CD4-positive, alpha-beta T cell (primary cell): ENCODE data around the gene HCN1. TPM values are rescaled to one million over a fixed set of nuclear protein-coding genes. Genes with fewer than 3 reads are reported as not detected.

Experiments used
- ATAC-seq: fragments of 200-7000 bp; cut with Tn5 transposase; one replicate; pipeline ENCODE4 v1.10.0; 2022; ENCODE audit warnings: mild to moderate bottlenecking; ENCODE audit not compliant: poor library complexity
- CTCF ChIA-PET: fragments of 350-600 bp; sonication (Branson Sonifier 250); formaldehyde crosslinking; loops from one replicate; lab custom pipeline; 2021; ENCODE audit warnings: antibody characterized with exemption, inconsistent platforms; lab: Charles Lee
- POLR2A ChIA-PET: fragments of 350-600 bp; sonication (Branson Sonifier 250); formaldehyde crosslinking; loops from one replicate; lab custom pipeline; 2021; ENCODE audit warnings: antibody characterized with exemption, inconsistent platforms; lab: Charles Lee
- DNase-seq, 14 experiments: peaks; one replicate each; pipeline ENCODE4 v3.0.0-alpha.2; 2013 to 2020; ENCODE audit warnings: mixed read lengths in 2 of 14
- H3K27ac ChIP-seq, 2 donors: one replicate each; pipeline versions ENCODE4 v1.5.1 to v1.7.0; 2013; ENCODE audit warnings: low read length in 2 of 2, low read depth in 1 of 2, mild to moderate bottlenecking in 1 of 2
- H3K27me3 ChIP-seq, 2 experiments: 1 replicate in 1 of 2; 2 replicates in 1 of 2; pipeline versions ENCODE4 v1.6.1 to v1.7.0; 2013; ENCODE audit warnings: low read length in 2 of 2, control low read depth in 1 of 2, mild to moderate bottlenecking in 1 of 2, moderate library complexity in 1 of 2; ENCODE audit not compliant: insufficient read depth in 2 of 2, control insufficient read depth in 1 of 2
- H3K36me3 ChIP-seq: one replicate; pipeline ENCODE4 v1.6.1; 2013; ENCODE audit warnings: low read length, control low read depth; ENCODE audit not compliant: insufficient read depth
- H3K4me1 ChIP-seq: one replicate; pipeline ENCODE4 v1.6.1; 2013; ENCODE audit warnings: low read length, control low read depth; ENCODE audit not compliant: insufficient read depth
- H3K4me3 ChIP-seq: one replicate; pipeline ENCODE4 v1.5.1; 2013; ENCODE audit warnings: mild to moderate bottlenecking, low read length, moderate library complexity
- H3K9me3 ChIP-seq, 2 experiments: 1 replicate in 1 of 2; 2 replicates in 1 of 2; pipeline versions ENCODE4 v1.6.1 to v1.7.0; 2013; ENCODE audit warnings: low read length in 2 of 2, mild to moderate bottlenecking in 2 of 2, control low read depth in 1 of 2, moderate library complexity in 1 of 2; ENCODE audit not compliant: control insufficient read depth in 1 of 2, insufficient read depth in 1 of 2
- H3K27ac Mint-ChIP-seq: one replicate; pipeline ENCODE4 v1.8.0; 2020; ENCODE audit warnings: mixed read lengths
- H3K27me3 Mint-ChIP-seq: one replicate; pipeline ENCODE4 v1.8.0; 2021; ENCODE audit warnings: mixed read lengths
- H3K36me3 Mint-ChIP-seq: one replicate; pipeline ENCODE4 v1.8.0; 2021; ENCODE audit warnings: low read depth, mixed read lengths
- H3K4me1 Mint-ChIP-seq: one replicate; pipeline ENCODE4 v1.8.0; 2021; ENCODE audit warnings: low read depth, mixed read lengths
- H3K4me3 Mint-ChIP-seq: one replicate; pipeline ENCODE4 v1.8.0; 2020; ENCODE audit warnings: mild to moderate bottlenecking, mixed read lengths
- H3K9me3 Mint-ChIP-seq: one replicate; pipeline ENCODE4 v1.8.0; 2020; ENCODE audit warnings: mixed read lengths
- CTCF ChIP-seq: fragments of 200-600 bp; IDR thresholded peaks from one replicate; pipeline ENCODE4 v1.8.0; 2022; ENCODE audit warnings: antibody characterized with exemption, mild to moderate bottlenecking
- intact Hi-C, 2 experiments: fragments of 100-400 bp; cut with DNase I in 1 of 2; cut with micrococcal nuclease in 1 of 2; formaldehyde crosslinking; loops; one replicate each; pipeline versions ENCODE4 v1.15.1 to v1.9.0; 2023 to 2025; cut with DNase I, micrococcal nuclease
- total RNA-seq, 174 experiments: library from RNA in 2 of 174; stranded (reverse) in 2 of 174; gene quantifications; one replicate each; pipeline ENCODE4 v1.2.3 and lab custom pipeline; 2021 to 2026

HCN1 gene
- total RNA-seq, 2 experiments from 2014 or later: not detected

DNA sequence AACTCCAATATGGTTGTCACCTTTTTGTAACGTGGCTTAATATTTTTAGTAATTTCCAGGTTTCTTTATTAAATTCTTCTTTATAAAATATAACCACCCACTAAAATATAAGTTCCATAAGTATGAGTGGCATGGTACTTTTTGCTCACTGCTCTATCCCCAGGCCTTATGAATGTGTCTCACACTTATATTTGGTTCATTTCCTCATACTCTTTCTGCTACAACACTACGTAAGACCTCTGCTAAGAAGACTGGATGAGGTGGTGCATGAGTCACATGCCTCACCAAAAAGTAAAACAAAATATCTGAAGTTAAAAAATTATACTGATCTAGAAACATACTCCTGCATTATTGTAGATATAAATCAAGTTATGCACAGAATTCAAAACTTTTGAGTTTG, 400.9 kb downstream of the HCN1 start:
- no peak overlapping the region for H3K27ac Mint-ChIP-seq
- no peak for ATAC-seq
- no peak for DNase-seq

DNA sequence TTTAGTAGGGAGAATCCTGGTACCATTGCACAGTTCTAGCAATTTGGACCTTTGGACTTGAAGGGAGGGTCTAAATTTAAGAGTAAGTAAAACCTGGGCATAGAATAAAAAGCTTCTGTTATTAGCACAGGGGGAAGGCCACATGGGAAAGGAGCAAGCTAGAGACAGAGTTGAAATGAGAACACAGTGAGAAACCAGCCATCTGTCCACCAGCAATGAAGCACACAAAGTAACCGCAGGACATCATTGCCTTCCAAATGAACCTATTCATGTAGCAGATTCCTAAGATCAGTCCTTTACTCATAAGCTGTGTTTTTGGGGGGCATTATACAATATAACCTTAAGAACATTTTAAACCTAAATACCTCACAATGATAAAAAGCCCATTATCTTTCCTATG, 407.4 kb downstream of the HCN1 start:
- POLR2A ChIA-PET: no interaction called here
- no peak for TF ChIP-seq CTCF
- Mint-ChIP-seq H3K4me3 (no peak overlapping the region), H3K9me3 (peaks cover 15% of the 10 kb centered on the region), H3K36me3 (no peaks in the 10 kb centered on the region), H3K27ac (no peak overlapping the region), H3K4me1 (no peaks in the 10 kb centered on the region), H3K27me3 (no peaks in the 10 kb centered on the region)
- intact Hi-C loops: no loop called here
- no peak for DNase-seq
- no peak for ATAC-seq
- Histone ChIP-seq H3K4me3 (no peak overlapping the region), H3K36me3 (no peaks in the 10 kb centered on the region), H3K27me3 (no peaks in the 10 kb centered on the region), H3K9me3 (no peaks in the 10 kb centered on the region), H3K4me1 (no peaks in the 10 kb centered on the region), H3K27ac (no peak overlapping the region)
- CTCF ChIA-PET: no interaction called here

More for the DNA sequence above, 400.9 kb downstream of the HCN1 start:
- H3K4me3 Mint-ChIP-seq: no peak overlapping the region
- ChIA-PET POLR2A (no interaction called here), CTCF (no interaction called here)
- Histone ChIP-seq H3K9me3 (no peaks in the 10 kb centered on the region), H3K27me3 (no peaks in the 10 kb centered on the region), H3K36me3 (no peaks in the 10 kb centered on the region), H3K4me1 (no peaks in the 10 kb centered on the region), H3K27ac (no peak overlapping the region), H3K4me3 (no peak overlapping the region)
- intact Hi-C loops: no loop called here
- no peaks in the 10 kb centered on the region for H3K27me3 Mint-ChIP-seq
- H3K4me1 Mint-ChIP-seq: no peaks in the 10 kb centered on the region
- H3K9me3 Mint-ChIP-seq: peaks cover 11% of the 10 kb centered on the region
- H3K36me3 Mint-ChIP-seq: no peaks in the 10 kb centered on the region
- no peak for TF ChIP-seq CTCF

DNA sequence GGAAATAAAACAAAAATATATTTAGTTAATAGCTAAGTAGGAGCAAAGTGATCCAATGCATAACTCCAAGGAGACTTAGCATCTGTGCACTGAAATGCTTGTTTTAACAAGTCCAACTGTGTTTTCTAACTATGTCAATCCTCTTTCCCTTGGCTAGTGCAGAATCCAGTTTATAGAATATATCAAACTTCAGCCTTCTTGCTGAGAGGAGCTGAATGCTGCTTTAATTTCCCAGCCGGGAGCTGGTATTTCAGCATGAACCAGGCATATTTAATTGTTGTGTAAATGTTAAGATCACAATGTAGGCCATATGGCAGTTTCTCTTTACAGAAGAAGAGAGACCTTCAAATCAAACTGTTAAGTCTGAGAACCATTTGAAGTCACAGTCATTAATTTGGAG, 411.7 kb downstream of the HCN1 start:
- Histone ChIP-seq H3K36me3 (no peaks in the 10 kb centered on the region), H3K4me1 (no peaks in the 10 kb centered on the region), H3K27me3 (no peaks in the 10 kb centered on the region), H3K9me3 (peaks cover 0 to 4% of the 10 kb centered on the region in 2 experiments), H3K27ac (no peak overlapping the region), H3K4me3 (no peak overlapping the region)
- no peak for ATAC-seq
- CTCF ChIA-PET: no interaction called here
- intact Hi-C loops: no loop called here
- no peak for DNase-seq
- POLR2A ChIA-PET: no interaction called here
- Mint-ChIP-seq H3K27ac (no peak overlapping the region), H3K27me3 (no peaks in the 10 kb centered on the region), H3K36me3 (no peaks in the 10 kb centered on the region), H3K4me1 (no peaks in the 10 kb centered on the region), H3K4me3 (no peak overlapping the region), H3K9me3 (peaks cover 13% of the 10 kb centered on the region)
- no peak for TF ChIP-seq CTCF
